ENCODE measurements around the gene TIPIN. TPM values are rescaled to one million over a fixed set of nuclear protein-coding genes. Genes with fewer than 3 reads are reported as not detected.

Gene TIPIN
- total RNA-seq, 1 experiment from 2014 or later = 22.2 TPM

DNA sequence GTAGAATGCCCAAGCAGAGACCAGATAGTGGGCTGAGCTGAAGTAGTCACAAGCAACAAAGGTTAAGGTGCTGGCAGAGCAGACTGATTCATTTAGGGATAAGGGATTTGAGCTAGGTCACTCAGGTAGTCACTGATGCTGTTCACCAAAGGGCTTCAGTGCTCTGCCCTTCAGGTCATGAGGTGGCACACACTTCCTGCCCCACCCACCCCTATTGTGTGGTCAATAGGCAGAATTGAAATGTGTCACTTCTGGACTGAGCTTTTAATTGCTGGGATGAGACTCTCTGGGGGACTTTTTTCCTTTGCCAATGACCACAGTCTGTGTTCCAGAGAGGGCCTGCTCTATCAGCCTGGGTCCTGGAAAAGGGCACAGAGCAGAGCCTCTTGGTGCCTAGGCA is 66.0 kb downstream of the TIPIN start:
- Mint-ChIP-seq H3K4me3 (no peak overlapping the region), H3K27ac (no peak overlapping the region), H3K9me3 (no peaks in the 10 kb centered on the region), H3K27me3 (ENCODE audit: low read depth) (no peaks in the 10 kb centered on the region), H3K36me3 (no peaks in the 10 kb centered on the region), H3K4me1 (peaks cover 24% of the 10 kb centered on the region)
- ChIA-PET POLR2A (no interaction called here), CTCF (no interaction called here)
- TF ChIP-seq HMGA2 (CRISPR knock-in tag; IDR thresholded peaks at IDR 0.05) (no peak), JUN (CRISPR knock-in tag; IDR thresholded peaks at IDR 0.05) (no peak), NR2C2 (CRISPR knock-in tag; IDR thresholded peaks at IDR 0.05) (no peak), IRF2 (CRISPR knock-in tag; IDR thresholded peaks at IDR 0.05; ENCODE audit: borderline replicate concordance, low read depth) (no peak), ZNF317 (CRISPR knock-in tag; IDR thresholded peaks at IDR 0.05; ENCODE audit: borderline replicate concordance, low read depth) (no peak), ATF1 (CRISPR knock-in tag; IDR thresholded peaks at IDR 0.05) (no peak), ZNF138 (CRISPR knock-in tag; conservative IDR thresholded peaks at IDR 0.05) (no peak), GABPB1 (CRISPR knock-in tag; IDR thresholded peaks at IDR 0.05) (no peak)
- TF ChIP-seq, protein P1, sequence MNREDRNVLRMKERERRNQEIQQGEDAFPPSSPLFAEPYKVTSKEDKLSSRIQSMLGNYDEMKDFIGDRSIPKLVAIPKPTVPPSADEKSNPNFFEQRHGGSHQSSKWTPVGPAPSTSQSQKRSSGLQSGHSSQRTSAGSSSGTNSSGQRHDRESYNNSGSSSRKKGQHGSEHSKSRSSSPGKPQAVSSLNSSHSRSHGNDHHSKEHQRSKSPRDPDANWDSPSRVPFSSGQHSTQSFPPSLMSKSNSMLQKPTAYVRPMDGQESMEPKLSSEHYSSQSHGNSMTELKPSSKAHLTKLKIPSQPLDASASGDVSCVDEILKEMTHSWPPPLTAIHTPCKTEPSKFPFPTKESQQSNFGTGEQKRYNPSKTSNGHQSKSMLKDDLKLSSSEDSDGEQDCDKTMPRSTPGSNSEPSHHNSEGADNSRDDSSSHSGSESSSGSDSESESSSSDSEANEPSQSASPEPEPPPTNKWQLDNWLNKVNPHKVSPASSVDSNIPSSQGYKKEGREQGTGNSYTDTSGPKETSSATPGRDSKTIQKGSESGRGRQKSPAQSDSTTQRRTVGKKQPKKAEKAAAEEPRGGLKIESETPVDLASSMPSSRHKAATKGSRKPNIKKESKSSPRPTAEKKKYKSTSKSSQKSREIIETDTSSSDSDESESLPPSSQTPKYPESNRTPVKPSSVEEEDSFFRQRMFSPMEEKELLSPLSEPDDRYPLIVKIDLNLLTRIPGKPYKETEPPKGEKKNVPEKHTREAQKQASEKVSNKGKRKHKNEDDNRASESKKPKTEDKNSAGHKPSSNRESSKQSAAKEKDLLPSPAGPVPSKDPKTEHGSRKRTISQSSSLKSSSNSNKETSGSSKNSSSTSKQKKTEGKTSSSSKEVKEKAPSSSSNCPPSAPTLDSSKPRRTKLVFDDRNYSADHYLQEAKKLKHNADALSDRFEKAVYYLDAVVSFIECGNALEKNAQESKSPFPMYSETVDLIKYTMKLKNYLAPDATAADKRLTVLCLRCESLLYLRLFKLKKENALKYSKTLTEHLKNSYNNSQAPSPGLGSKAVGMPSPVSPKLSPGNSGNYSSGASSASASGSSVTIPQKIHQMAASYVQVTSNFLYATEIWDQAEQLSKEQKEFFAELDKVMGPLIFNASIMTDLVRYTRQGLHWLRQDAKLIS (CRISPR knock-in tag; IDR thresholded peaks at IDR 0.05; ENCODE audit: borderline replicate concordance) = no peak
- TF ChIP-seq, protein P2, sequence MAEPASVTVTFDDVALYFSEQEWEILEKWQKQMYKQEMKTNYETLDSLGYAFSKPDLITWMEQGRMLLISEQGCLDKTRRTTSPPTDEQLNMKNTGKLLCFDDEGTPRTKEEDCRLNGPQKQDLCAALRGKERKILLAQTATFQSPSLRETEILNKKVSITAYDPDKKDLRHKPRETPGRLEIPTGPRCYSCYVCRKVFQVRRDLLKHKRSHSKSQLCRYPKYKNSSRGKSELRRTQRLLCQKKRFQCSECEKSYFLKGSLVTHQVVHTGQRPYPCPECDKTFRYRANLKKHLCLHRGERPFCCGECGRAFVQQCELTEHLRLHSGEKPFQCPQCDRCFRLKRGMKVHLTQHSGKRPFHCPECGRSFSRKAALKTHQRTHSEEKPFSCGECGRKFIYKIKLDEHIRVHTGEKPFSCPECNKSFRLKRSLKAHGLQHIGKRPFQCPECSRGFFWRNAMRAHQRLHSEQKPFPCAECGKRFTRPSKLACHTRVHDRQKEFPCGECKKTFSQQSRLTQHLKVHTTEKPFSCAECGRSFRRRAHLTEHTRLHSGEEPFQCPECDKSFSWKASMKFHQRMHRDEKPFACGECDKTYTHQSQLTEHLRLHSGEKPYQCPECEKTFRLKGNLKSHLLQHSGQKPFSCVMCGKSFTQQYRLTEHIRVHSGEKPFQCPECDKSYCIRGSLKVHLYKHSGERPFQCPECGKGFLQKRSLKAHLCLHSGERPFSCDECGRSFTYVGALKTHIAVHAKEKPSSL (CRISPR knock-in tag; conservative IDR thresholded peaks at IDR 0.05) = no peak
- DNase-seq (ENCODE audit: low spot score) (no peak), ATAC-seq (no peak)

DNA sequence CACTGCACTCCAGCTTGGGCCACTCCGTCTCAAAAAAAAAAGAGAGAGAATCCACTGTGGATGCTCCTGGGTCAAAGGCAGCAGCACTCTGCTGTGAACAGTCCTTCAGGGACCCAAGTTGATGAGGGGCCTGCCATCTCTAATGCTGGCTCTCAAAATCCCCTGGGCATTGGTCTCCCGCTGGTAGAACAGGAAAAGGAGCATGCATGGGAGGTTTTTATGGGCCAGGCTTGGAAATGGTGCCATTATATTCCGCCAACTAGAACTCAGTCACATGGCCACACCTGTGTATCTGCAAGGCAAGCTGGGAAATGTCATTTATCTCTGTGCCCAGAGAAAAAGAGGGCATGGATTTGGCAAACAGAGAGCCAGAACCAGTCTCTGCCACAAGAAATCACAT is 66.5 kb downstream of the TIPIN start:
- Mint-ChIP-seq H3K36me3 (no peaks in the 10 kb centered on the region), H3K27ac (no peak overlapping the region), H3K4me3 (no peak overlapping the region), H3K9me3 (no peaks in the 10 kb centered on the region), H3K27me3 (ENCODE audit: low read depth) (no peaks in the 10 kb centered on the region), H3K4me1 (peaks cover 19% of the 10 kb centered on the region)
- POLR2A ChIA-PET = no interaction called here
- ATAC-seq (no peak), DNase-seq (ENCODE audit: low spot score) (no peak)
- TF ChIP-seq ATF1 (CRISPR knock-in tag; IDR thresholded peaks at IDR 0.05) (no peak), ZNF317 (CRISPR knock-in tag; IDR thresholded peaks at IDR 0.05; ENCODE audit: borderline replicate concordance, low read depth) (no peak), ZNF138 (CRISPR knock-in tag; conservative IDR thresholded peaks at IDR 0.05) (no peak), CBFB (CRISPR knock-in tag; IDR thresholded peaks at IDR 0.05; ENCODE audit: low read depth) (no peak), JUN (CRISPR knock-in tag; IDR thresholded peaks at IDR 0.05) (no peak), FOXJ3 (CRISPR knock-in tag; IDR thresholded peaks at IDR 0.05; ENCODE audit: borderline replicate concordance) (no peak), NFYB (CRISPR knock-in tag; conservative IDR thresholded peaks at IDR 0.05; ENCODE audit: low read depth) (no peak), SP1 (CRISPR knock-in tag; conservative IDR thresholded peaks at IDR 0.05) (no peak), ZNF121 (CRISPR knock-in tag; IDR thresholded peaks at IDR 0.05) (no peak), TCF7 (CRISPR knock-in tag; IDR thresholded peaks at IDR 0.05; ENCODE audit: low read depth) (no peak), TP53 (CRISPR knock-in tag; IDR thresholded peaks at IDR 0.05) (no peak), NFE2L1 (CRISPR knock-in tag; IDR thresholded peaks at IDR 0.05) (no peak), CREM (CRISPR knock-in tag; IDR thresholded peaks at IDR 0.05) (no peak)
- TF ChIP-seq, protein P3, sequence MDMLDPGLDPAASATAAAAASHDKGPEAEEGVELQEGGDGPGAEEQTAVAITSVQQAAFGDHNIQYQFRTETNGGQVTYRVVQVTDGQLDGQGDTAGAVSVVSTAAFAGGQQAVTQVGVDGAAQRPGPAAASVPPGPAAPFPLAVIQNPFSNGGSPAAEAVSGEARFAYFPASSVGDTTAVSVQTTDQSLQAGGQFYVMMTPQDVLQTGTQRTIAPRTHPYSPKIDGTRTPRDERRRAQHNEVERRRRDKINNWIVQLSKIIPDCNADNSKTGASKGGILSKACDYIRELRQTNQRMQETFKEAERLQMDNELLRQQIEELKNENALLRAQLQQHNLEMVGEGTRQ (CRISPR knock-in tag; IDR thresholded peaks at IDR 0.05) = no peak
- TF ChIP-seq, protein P4, sequence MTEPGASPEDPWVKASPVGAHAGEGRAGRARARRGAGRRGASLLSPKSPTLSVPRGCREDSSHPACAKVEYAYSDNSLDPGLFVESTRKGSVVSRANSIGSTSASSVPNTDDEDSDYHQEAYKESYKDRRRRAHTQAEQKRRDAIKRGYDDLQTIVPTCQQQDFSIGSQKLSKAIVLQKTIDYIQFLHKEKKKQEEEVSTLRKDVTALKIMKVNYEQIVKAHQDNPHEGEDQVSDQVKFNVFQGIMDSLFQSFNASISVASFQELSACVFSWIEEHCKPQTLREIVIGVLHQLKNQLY (CRISPR knock-in tag; IDR thresholded peaks at IDR 0.05) = no peak
- TF ChIP-seq, protein P5, sequence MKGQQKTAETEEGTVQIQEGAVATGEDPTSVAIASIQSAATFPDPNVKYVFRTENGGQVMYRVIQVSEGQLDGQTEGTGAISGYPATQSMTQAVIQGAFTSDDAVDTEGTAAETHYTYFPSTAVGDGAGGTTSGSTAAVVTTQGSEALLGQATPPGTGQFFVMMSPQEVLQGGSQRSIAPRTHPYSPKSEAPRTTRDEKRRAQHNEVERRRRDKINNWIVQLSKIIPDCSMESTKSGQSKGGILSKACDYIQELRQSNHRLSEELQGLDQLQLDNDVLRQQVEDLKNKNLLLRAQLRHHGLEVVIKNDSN (CRISPR knock-in tag; IDR thresholded peaks at IDR 0.05) = no peak
- TF ChIP-seq, protein P6, sequence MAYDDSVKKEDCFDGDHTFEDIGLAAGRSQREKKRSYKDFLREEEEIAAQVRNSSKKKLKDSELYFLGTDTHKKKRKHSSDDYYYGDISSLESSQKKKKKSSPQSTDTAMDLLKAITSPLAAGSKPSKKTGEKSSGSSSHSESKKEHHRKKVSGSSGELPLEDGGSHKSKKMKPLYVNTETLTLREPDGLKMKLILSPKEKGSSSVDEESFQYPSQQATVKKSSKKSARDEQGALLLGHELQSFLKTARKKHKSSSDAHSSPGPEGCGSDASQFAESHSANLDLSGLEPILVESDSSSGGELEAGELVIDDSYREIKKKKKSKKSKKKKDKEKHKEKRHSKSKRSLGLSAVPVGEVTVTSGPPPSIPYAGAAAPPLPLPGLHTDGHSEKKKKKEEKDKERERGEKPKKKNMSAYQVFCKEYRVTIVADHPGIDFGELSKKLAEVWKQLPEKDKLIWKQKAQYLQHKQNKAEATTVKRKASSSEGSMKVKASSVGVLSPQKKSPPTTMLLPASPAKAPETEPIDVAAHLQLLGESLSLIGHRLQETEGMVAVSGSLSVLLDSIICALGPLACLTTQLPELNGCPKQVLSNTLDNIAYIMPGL (CRISPR knock-in tag; IDR thresholded peaks at IDR 0.05) = no peak
- TF ChIP-seq, protein P7, sequence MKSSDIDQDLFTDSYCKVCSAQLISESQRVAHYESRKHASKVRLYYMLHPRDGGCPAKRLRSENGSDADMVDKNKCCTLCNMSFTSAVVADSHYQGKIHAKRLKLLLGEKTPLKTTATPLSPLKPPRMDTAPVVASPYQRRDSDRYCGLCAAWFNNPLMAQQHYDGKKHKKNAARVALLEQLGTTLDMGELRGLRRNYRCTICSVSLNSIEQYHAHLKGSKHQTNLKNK (CRISPR knock-in tag; IDR thresholded peaks at IDR 0.05) = no peak
- CTCF ChIA-PET = no interaction called here
